K562 (cell line): ENCODE data around the gene GLUD1. TPM values are rescaled to one million over a fixed set of nuclear protein-coding genes. Genes with fewer than 3 reads are reported as not detected.

Experiments
- ATAC-seq: fragments of 200-7000 bp; cut with Tn5 transposase; 3 replicates; pipeline ENCODE4 v1.9.1; 2020; ENCODE audit warnings: moderate library complexity
- BruUV-seq: library from RNA; stranded (reverse); fragments of 400-500 nt; replicated peaks from 2 replicates; lab custom pipeline; 2021; lab: Mats Ljungman, UMichigan
- CTCF ChIA-PET: fragments of 300-600 bp; formaldehyde crosslinking; extraction: SDS; loops from one replicate; lab custom pipeline; 2021; ENCODE audit warnings: low intra/inter-chr PET ratio; lab: Yijun Ruan, JAX
- POLR2A ChIA-PET: fragments of 300-600, 350-650 bp; sonication (Branson Sonifier 250); formaldehyde crosslinking; extraction: SDS; loops from one replicate; lab custom pipeline; 2021; ENCODE audit warnings: antibody characterized with exemption, inconsistent platforms; lab: Yijun Ruan, JAX
- DNase-seq, 4 experiments: peaks; one replicate each; pipeline versions ENCODE4 v3.0.0 to v3.0.0-alpha.2; 2011 to 2018; ENCODE audit warnings: low spot score in 3 of 4, mixed read lengths in 3 of 4; ENCODE audit errors: extremely low read depth in 1 of 4
- FAIRE-seq: peaks from 2 replicates; lab custom pipeline; 2011; peaks lifted over from hg19 to GRCh38; lab: Jason Lieb, UNC
- H2AFZ ChIP-seq: 2 replicates; pipeline ENCODE4 v1.6.0; 2011; ENCODE audit warnings: low read depth, low read length, control low read depth, inconsistent platforms
- H3K27ac ChIP-seq: fragments of 200-600 bp; 3 replicates; pipeline ENCODE4 v1.8.0; 2011; ENCODE audit warnings: low read depth, mild to moderate bottlenecking, control low read depth, inconsistent platforms, low read length, moderate library complexity, mixed read lengths; ENCODE audit errors: extremely low read depth
- H3K27me3 ChIP-seq, 2 experiments: fragments of 300-600 bp in 1 of 2; 2 replicates in 1 of 2; 3 replicates in 1 of 2; pipeline versions ENCODE4 v1.6.0 to v1.8.0; 2011; ENCODE audit warnings: inconsistent platforms in 2 of 2, low read length in 2 of 2, mild to moderate bottlenecking in 1 of 2, mixed read lengths in 1 of 2, moderate library complexity in 1 of 2; ENCODE audit not compliant: control insufficient read depth in 2 of 2, insufficient read depth in 2 of 2
- H3K36me3 ChIP-seq: fragments of 300-600 bp; 3 replicates; pipeline ENCODE4 v1.8.0; 2011; ENCODE audit warnings: mild to moderate bottlenecking, low read length, inconsistent platforms; ENCODE audit not compliant: control insufficient read depth, insufficient read depth
- H3K4me1 ChIP-seq, 2 experiments: fragments of 200-600 bp in 1 of 2; replicated peaks in 1 of 2; 2 replicates in 1 of 2; 3 replicates in 1 of 2; pipeline versions ENCODE4 v1.5.1 to v1.8.0; 2011; ENCODE audit warnings: inconsistent platforms in 2 of 2, low read length in 2 of 2, mild to moderate bottlenecking in 1 of 2, mixed read lengths in 1 of 2, moderate library complexity in 1 of 2; ENCODE audit not compliant: control insufficient read depth in 2 of 2, insufficient read depth in 2 of 2
- H3K4me2 ChIP-seq: 2 replicates; pipeline ENCODE4 v1.6.1; 2011; ENCODE audit warnings: low read length, control low read depth, inconsistent platforms, mixed read lengths; ENCODE audit not compliant: insufficient read depth
- H3K4me3 ChIP-seq: fragments of 200-600 bp; sonication (generic), shearing (Covaris generic); 2 replicates; pipeline ENCODE4 v1.5.1; 2016; ENCODE audit warnings: control low read depth, inconsistent platforms
- H3K79me2 ChIP-seq: fragments of 200-600 bp; 3 replicates; pipeline ENCODE4 v1.8.0; 2011; ENCODE audit warnings: low read length, inconsistent platforms; ENCODE audit not compliant: control insufficient read depth, insufficient read depth
- H3K9ac ChIP-seq, 2 experiments: 2 replicates each; pipeline versions ENCODE4 v1.6.0 to v1.6.1; 2011; ENCODE audit warnings: low read depth in 2 of 2, low read length in 2 of 2, control low read depth in 1 of 2, inconsistent platforms in 1 of 2, mild to moderate bottlenecking in 1 of 2, mixed read lengths in 1 of 2; ENCODE audit not compliant: insufficient read depth in 1 of 2
- H3K9me1 ChIP-seq: one replicate; pipeline ENCODE4 v1.6.0; 2011; ENCODE audit warnings: inconsistent platforms, mild to moderate bottlenecking, low read length, moderate library complexity; ENCODE audit not compliant: control insufficient read depth, insufficient read depth
- H3K9me3 ChIP-seq: replicated peaks from 2 replicates; pipeline ENCODE4 v1.5.1; 2011; ENCODE audit warnings: low read depth, low read length, inconsistent platforms; ENCODE audit not compliant: control insufficient read depth, insufficient read depth
- H4K20me1 ChIP-seq: replicated peaks from 2 replicates; pipeline ENCODE4 v1.6.1; 2011; ENCODE audit warnings: low read length, inconsistent platforms, mixed read lengths; ENCODE audit not compliant: control insufficient read depth, insufficient read depth
- CBX1 ChIP-seq: sonication (generic); IDR thresholded peaks from 2 replicates; pipeline ENCODE4 v1.6.1; 2016; ENCODE audit warnings: antibody characterized with exemption, low read depth, mild to moderate bottlenecking
- CTCF ChIP-seq, 3 experiments: IDR thresholded peaks in 2 of 3; conservative IDR thresholded peaks in 1 of 3; 2 replicates each; pipeline ENCODE4 v1.5.1; 2011 to 2012; ENCODE audit warnings: low read length in 3 of 3, mild to moderate bottlenecking in 3 of 3, control low read depth in 2 of 3, improper control_type of control experiment in 1 of 3, inconsistent platforms in 1 of 3, low read depth in 1 of 3, mixed read lengths in 1 of 3, moderate library complexity in 1 of 3; ENCODE audit not compliant: insufficient read depth in 2 of 3
- NCOA4 ChIP-seq: fragments of 450-650 bp; IDR thresholded peaks from 2 replicates; pipeline ENCODE4 v1.6.1; 2018; ENCODE audit warnings: mild to moderate bottlenecking; ENCODE audit not compliant: partially characterized antibody
- NR2C1 ChIP-seq, 2 experiments: fragments of 450-650 bp; IDR thresholded peaks; 2 replicates each; pipeline ENCODE4 v1.6.1; 2017; ENCODE audit warnings: mild to moderate bottlenecking in 2 of 2, antibody characterized with exemption in 1 of 2, inconsistent platforms in 1 of 2, missing compliant biosample characterization in 1 of 2, missing genetic modification characterization in 1 of 2
- POLR2B ChIP-seq: fragments of 450-650 bp; IDR thresholded peaks from 2 replicates; pipeline ENCODE4 v1.6.1; 2018; ENCODE audit warnings: low read depth; ENCODE audit not compliant: partially characterized antibody
- RREB1 ChIP-seq: fragments of 250-450 bp; sonication (Bioruptor Pico); IDR thresholded peaks from 2 replicates; pipeline ENCODE4 v1.4.0; 2020
- TCF3 ChIP-seq: sonication (generic); formaldehyde crosslinking; IDR thresholded peaks from 2 replicates; pipeline ENCODE4 v1.4.0; 2020; ENCODE audit warnings: mild to moderate bottlenecking, missing genetic modification reagents
- TEAD4 ChIP-seq, 2 experiments: sonication (generic) in 1 of 2; formaldehyde crosslinking in 1 of 2; IDR thresholded peaks; 2 replicates each; pipeline versions ENCODE4 v1.6.1 to v1.8.0; 2012 to 2022; ENCODE audit warnings: borderline replicate concordance in 1 of 2, inconsistent platforms in 1 of 2, low read length in 1 of 2, mild to moderate bottlenecking in 1 of 2, missing genetic modification reagents in 1 of 2
- ZSCAN29 ChIP-seq: fragments of 450-650 bp; IDR thresholded peaks from 2 replicates; pipeline ENCODE4 v1.6.1; 2017
- WGBS: fragments of 100-300 bp; shearing (Covaris generic); methylation state at CpG from one replicate; pipeline ENCODE4 v1.1.6; 2016; ENCODE audit warnings: low coverage, mixed read lengths; ENCODE audit not compliant: insufficient coverage; ENCODE audit errors: missing lambda C conversion rate; 5-methylcytosine and 5-hydroxymethylcytosine counted together
- in situ Hi-C: fragments of 300-500 bp; cut with MboI; formaldehyde crosslinking; loops from 4 replicates; pipeline ENCODE4 v1.15.0; 2018; ENCODE audit warnings: inconsistent platforms, mixed read lengths
- intact Hi-C: fragments of 100-400 bp; cut with micrococcal nuclease; formaldehyde crosslinking; loops from 2 replicates; pipeline ENCODE4 v1.14.2; 2022
- polyA plus RNA-seq, 8 experiments: library from polyadenylated mRNA; depleted of rRNA in 4 of 8; stranded (reverse) in 5 of 8; unstranded in 3 of 8; fragments of >200 nt; fragmentation: Nextera tagmentation in 2 of 8; fragmentation: Illumina TruSeq in 1 of 8; extraction: Ambion mirVana in 2 of 8; extraction: Trizol in 1 of 8; gene quantifications; 2 replicates each; pipeline versions ENCODE4 v1.2.1 to v1.2.3, GENCODE V29; 2011 to 2014; ENCODE audit warnings: inconsistent platforms in 1 of 8, missing spikeins in 1 of 8
- total RNA-seq, 7 experiments: library from RNA; depleted of rRNA in 6 of 7; stranded (reverse); fragments of >200 nt in 6 of 7; fragmentation: Illumina TruSeq in 2 of 7; extraction: Trizol in 2 of 7; gene quantifications; 2 replicates each; pipeline versions ENCODE4 v1.2.1 to v1.2.3, GENCODE V29; 2011 to 2021; ENCODE audit warnings: low replicate concordance in 1 of 7

The GLUD1 gene
- total and polyA plus RNA-seq, 9 of the 15 experiments (the other 6 are each of a cell fraction or from before 2014, with no cell fraction given) = 21.9 to 92.0 (median 76.3) TPM

GRCh38 chr10:87066178-87066577, 28.5 kb downstream of the GLUD1 start:
- BruUV-seq = no TSS peak
- intact Hi-C loops (no loop called here), in situ Hi-C loops (no loop called here)
- FAIRE-seq (no peak), DNase-seq (no peak), ATAC-seq (no peak)
- Histone ChIP-seq H3K4me2 (no peak overlapping the region), H3K4me3 (no peak overlapping the region), H4K20me1 (no peaks in the 10 kb centered on the region), H3K27ac (no peak overlapping the region), H3K4me1 (no peaks in the 10 kb centered on the region), H3K9me1 (no peaks in the 10 kb centered on the region), H3K79me2 (no peaks in the 10 kb centered on the region), H3K27me3 (no peaks in the 10 kb centered on the region), H3K36me3 (peaks cover 67% of the 10 kb centered on the region; the same call in 2 of the 3 replicates), H3K9me3 (no peaks in the 10 kb centered on the region)
- ChIA-PET POLR2A (no interaction called here), CTCF (no interaction called here)
- TF ChIP-seq RREB1 (CRISPR knock-in tag) (no peak), TCF3 (CRISPR knock-in tag) (no peak), POLR2B (no peak), NR2C1 (IDR thresholded peaks at IDR 0.05) (no peak), NR2C1 (tag; IDR thresholded peaks at IDR 0.05) (no peak), TEAD4 (IDR thresholded peaks at IDR 0.05; ENCODE audit: low read length) (no peak), TEAD4 (CRISPR knock-in tag; IDR thresholded peaks at IDR 0.05; ENCODE audit: borderline replicate concordance) (no peak), CTCF (IDR thresholded peaks at IDR 0.05 in 2 of 3, conservative IDR thresholded peaks at IDR 0.05 in 1 of 3; ENCODE audit: insufficient read depth in 2 of 3, low read depth in 1 of 3, low read length in 3 of 3) (no peak), NCOA4 (no peak), CBX1 (no peak), ZSCAN29 (no peak)
- TF ChIP-seq, all 486 proteins: peak for 0
- Histone ChIP-seq H3K9ac (no peak overlapping the region), H2AFZ (no peak overlapping the region)
- WGBS = 89% methylated on average over 2 of the region's 2 CpGs
